ENCODE measurements around the gene VASP.

GRCh38 chr19:45497791-45498190 is 9.5 kb upstream of the VASP start:
- no peak for TF ChIP-seq POLR2A (IDR thresholded peaks at IDR 0.05; ENCODE audit: extremely low read depth, insufficient read length)
- TF ChIP-seq, protein P1, sequence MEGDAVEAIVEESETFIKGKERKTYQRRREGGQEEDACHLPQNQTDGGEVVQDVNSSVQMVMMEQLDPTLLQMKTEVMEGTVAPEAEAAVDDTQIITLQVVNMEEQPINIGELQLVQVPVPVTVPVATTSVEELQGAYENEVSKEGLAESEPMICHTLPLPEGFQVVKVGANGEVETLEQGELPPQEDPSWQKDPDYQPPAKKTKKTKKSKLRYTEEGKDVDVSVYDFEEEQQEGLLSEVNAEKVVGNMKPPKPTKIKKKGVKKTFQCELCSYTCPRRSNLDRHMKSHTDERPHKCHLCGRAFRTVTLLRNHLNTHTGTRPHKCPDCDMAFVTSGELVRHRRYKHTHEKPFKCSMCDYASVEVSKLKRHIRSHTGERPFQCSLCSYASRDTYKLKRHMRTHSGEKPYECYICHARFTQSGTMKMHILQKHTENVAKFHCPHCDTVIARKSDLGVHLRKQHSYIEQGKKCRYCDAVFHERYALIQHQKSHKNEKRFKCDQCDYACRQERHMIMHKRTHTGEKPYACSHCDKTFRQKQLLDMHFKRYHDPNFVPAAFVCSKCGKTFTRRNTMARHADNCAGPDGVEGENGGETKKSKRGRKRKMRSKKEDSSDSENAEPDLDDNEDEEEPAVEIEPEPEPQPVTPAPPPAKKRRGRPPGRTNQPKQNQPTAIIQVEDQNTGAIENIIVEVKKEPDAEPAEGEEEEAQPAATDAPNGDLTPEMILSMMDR (IDR thresholded peaks at IDR 0.05; ENCODE audit: low read depth, low read length), result no peak
- TF ChIP-seq, protein P2, sequence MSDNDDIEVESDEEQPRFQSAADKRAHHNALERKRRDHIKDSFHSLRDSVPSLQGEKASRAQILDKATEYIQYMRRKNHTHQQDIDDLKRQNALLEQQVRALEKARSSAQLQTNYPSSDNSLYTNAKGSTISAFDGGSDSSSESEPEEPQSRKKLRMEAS (IDR thresholded peaks at IDR 0.05; ENCODE audit: low read depth, low read length), result no peak
- no peak for TF ChIP-seq MYC (IDR thresholded peaks at IDR 0.05; ENCODE audit: low read depth, low read length)
